ENCODE results near the gene PAFAH2.

DNA sequence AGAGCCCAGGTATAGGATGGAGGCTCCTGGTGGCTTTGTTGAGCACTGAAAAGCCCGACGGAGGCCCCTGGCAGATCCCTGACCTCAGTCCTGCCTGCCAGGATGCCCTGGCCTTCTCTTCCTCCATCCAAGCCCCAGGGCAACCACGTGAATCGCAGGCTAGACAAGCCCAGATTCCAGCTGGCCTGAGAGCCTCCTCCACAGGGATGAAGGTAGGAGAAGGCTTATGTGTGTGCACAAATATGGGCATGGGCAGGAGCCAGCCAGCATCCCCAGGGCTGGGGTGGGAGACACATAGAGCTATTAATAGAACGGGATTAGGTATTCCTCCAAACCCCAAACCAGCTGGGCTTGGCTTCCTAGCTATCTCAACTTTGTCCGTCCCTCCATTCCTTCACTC lies 19.7 kb upstream of the PAFAH2 start:
- TF ChIP-seq ZNF175 (tag by site-specific recombination; IDR thresholded peaks at IDR 0.05) (no peak), ZNF274 (IDR thresholded peaks at IDR 0.05; ENCODE audit: low read length) (no peak), ZNF274 (tag by site-specific recombination; IDR thresholded peaks at IDR 0.05; ENCODE audit: borderline replicate concordance) (no peak)
- TF ChIP-seq, protein P1, sequence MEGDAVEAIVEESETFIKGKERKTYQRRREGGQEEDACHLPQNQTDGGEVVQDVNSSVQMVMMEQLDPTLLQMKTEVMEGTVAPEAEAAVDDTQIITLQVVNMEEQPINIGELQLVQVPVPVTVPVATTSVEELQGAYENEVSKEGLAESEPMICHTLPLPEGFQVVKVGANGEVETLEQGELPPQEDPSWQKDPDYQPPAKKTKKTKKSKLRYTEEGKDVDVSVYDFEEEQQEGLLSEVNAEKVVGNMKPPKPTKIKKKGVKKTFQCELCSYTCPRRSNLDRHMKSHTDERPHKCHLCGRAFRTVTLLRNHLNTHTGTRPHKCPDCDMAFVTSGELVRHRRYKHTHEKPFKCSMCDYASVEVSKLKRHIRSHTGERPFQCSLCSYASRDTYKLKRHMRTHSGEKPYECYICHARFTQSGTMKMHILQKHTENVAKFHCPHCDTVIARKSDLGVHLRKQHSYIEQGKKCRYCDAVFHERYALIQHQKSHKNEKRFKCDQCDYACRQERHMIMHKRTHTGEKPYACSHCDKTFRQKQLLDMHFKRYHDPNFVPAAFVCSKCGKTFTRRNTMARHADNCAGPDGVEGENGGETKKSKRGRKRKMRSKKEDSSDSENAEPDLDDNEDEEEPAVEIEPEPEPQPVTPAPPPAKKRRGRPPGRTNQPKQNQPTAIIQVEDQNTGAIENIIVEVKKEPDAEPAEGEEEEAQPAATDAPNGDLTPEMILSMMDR (tag by site-specific recombination; IDR thresholded peaks at IDR 0.05) = no peak
- TF ChIP-seq, protein P2, sequence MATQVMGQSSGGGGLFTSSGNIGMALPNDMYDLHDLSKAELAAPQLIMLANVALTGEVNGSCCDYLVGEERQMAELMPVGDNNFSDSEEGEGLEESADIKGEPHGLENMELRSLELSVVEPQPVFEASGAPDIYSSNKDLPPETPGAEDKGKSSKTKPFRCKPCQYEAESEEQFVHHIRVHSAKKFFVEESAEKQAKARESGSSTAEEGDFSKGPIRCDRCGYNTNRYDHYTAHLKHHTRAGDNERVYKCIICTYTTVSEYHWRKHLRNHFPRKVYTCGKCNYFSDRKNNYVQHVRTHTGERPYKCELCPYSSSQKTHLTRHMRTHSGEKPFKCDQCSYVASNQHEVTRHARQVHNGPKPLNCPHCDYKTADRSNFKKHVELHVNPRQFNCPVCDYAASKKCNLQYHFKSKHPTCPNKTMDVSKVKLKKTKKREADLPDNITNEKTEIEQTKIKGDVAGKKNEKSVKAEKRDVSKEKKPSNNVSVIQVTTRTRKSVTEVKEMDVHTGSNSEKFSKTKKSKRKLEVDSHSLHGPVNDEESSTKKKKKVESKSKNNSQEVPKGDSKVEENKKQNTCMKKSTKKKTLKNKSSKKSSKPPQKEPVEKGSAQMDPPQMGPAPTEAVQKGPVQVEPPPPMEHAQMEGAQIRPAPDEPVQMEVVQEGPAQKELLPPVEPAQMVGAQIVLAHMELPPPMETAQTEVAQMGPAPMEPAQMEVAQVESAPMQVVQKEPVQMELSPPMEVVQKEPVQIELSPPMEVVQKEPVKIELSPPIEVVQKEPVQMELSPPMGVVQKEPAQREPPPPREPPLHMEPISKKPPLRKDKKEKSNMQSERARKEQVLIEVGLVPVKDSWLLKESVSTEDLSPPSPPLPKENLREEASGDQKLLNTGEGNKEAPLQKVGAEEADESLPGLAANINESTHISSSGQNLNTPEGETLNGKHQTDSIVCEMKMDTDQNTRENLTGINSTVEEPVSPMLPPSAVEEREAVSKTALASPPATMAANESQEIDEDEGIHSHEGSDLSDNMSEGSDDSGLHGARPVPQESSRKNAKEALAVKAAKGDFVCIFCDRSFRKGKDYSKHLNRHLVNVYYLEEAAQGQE (tag by site-specific recombination; IDR thresholded peaks at IDR 0.05) = no peak
